ENCODE measurements around the gene USH1C. TPM values are rescaled to one million over a fixed set of nuclear protein-coding genes. Genes with fewer than 3 reads are reported as not detected.
A peak's percentile ranks its signal among the peaks of the same experiment; 100 is the strongest.

The USH1C gene
- not detected for total RNA-seq
- long read RNA-seq, result 0 reads

DNA sequence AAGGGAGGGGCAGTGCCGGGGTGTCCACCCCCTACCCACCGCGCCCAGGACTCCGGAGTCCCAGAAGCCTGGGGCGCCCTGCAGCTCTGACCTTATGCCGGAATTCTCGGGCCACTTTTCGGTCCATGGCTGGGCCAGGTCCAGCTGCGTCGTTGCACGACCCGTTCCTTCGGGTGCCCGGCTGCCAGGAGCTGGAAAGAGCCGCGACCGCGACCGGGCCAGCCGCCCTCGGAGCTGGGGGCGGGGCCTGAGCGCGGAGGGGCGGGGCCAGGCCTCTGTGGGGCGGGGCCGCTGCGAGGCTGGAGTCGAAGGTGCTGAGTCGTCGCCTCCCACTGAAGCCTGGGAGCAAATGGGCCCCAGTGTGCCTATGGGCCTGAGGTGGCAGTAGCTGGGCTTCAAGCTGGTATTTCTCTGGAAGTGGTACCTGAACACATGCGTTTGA lies at the start of gene USH1C:
TSS of gene USH1C (minus strand) at position 236 of the 442 bp plus-strand sequence. CDS start at position 127, 109 bp downstream.
- intact Hi-C loops (cut with DNase I), result no loop called here
- Histone ChIP-seq H3K27ac (no peak within 1 kb of the TSS), H3K9me3 (no peaks in the 10 kb centered on the region), H3K4me3 (no peak within 1 kb of the TSS), H3K4me1 (no peaks in the 10 kb centered on the region), H3K27me3 (peaks cover 40% of the 10 kb centered on the region), H3K36me3 (no peaks in the 10 kb centered on the region)
- TF ChIP-seq, protein P1, sequence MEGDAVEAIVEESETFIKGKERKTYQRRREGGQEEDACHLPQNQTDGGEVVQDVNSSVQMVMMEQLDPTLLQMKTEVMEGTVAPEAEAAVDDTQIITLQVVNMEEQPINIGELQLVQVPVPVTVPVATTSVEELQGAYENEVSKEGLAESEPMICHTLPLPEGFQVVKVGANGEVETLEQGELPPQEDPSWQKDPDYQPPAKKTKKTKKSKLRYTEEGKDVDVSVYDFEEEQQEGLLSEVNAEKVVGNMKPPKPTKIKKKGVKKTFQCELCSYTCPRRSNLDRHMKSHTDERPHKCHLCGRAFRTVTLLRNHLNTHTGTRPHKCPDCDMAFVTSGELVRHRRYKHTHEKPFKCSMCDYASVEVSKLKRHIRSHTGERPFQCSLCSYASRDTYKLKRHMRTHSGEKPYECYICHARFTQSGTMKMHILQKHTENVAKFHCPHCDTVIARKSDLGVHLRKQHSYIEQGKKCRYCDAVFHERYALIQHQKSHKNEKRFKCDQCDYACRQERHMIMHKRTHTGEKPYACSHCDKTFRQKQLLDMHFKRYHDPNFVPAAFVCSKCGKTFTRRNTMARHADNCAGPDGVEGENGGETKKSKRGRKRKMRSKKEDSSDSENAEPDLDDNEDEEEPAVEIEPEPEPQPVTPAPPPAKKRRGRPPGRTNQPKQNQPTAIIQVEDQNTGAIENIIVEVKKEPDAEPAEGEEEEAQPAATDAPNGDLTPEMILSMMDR (IDR thresholded peaks at IDR 0.05), result no peak
- ATAC-seq, result peak; percentile 77
- DNase-seq, result no peak

DNA sequence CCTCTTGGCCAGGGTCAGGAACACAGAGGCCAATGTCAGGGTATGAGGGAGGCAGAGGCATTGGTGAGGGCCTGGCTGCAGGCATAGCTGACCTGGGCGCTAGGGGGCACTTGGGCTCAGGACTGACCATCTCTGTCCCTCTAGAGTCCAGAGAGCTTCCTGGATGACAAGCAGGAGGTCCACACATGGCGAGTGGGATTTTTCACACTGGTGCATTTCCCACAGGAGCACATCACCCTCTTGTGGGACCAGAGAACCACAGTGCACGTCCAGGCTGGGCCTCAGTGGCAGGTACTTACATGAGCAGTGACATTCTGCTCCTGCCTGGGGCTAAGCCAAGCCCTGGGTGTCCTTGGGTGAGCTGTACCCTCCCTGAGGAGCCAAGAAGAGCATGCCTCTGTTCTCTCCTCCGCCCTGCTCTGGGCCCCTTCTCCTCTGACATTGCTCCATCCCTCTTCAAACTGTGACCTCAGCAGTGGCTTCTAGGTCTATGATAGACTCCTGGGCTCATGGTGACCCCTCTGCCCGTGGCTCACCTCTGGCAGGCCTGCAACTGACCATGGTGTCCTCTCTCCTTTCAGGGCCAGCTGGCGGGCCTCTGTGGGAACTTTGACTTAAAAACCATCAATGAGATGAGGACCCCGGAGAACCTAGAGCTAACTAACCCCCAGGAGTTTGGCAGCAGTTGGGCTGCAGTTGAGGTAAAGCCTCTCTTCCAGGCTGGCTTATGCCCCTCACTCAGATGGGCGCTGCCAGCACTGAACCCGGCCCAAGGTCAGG lies 49.4 kb upstream of the USH1C start:
- ATAC-seq (no peak), DNase-seq (peak; percentile 52)
- H3K27me3 ChIP-seq, result no peaks in the 10 kb centered on the region
- H3K4me3 ChIP-seq, result no peak overlapping the region
- H3K36me3 ChIP-seq, result no peaks in the 10 kb centered on the region
- H3K4me1 ChIP-seq, result no peaks in the 10 kb centered on the region
- no peak overlapping the region for H3K27ac ChIP-seq
- intact Hi-C loops (cut with DNase I), result no loop called here
- H3K9me3 ChIP-seq, result no peaks in the 10 kb centered on the region
- TF ChIP-seq, protein P1 (IDR thresholded peaks at IDR 0.05), result no peak

DNA sequence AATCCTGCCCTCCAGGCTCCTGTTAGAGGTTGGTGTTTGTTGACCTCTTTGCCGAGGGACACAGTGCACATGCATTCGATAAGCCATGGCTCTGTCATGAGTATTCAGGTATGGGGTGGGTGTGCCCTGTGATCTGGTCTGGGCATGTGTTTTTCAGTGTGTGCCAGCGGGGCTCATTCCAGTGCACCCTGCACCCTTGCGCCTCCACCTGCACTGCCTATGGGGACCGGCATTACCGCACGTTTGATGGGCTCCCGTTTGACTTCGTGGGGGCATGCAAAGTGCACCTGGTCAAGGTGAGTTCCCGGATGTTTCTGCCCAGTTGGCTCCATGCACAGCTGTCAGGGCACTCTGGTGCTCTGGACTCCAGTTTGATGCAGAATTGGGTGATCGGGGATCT lies 47.1 kb upstream of the USH1C start:
- Histone ChIP-seq H3K4me1 (no peaks in the 10 kb centered on the region), H3K27ac (no peak overlapping the region), H3K27me3 (no peaks in the 10 kb centered on the region), H3K36me3 (no peaks in the 10 kb centered on the region), H3K4me3 (no peak overlapping the region), H3K9me3 (no peaks in the 10 kb centered on the region)
- intact Hi-C loops (cut with DNase I), result no loop called here
- TF ChIP-seq, protein P1 (IDR thresholded peaks at IDR 0.05), result no peak
- DNase-seq, result peak; percentile 57
- no peak for ATAC-seq

DNA sequence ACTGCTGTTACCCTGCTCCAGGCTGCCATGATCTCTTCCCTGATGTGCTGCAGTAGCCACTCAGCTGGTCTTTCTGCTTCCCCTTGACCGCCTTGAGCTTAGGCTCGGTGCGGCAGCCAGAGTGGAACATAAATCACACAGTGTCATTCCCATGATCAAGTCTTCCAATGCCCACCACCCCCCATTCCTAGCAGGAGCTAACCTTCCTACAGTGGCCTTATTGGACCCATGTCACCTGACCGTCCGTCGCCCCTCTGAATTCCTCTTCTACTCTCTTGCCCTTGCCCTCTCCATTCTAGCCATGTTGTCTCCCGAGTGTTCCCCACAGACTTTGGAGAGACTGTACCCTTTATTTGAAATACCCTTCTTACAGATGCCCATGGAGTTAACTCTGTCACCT lies 46.2 kb upstream of the USH1C start:
- no peaks in the 10 kb centered on the region for H3K9me3 ChIP-seq
- DNase-seq, result no peak
- no peak overlapping the region for H3K4me3 ChIP-seq
- no peaks in the 10 kb centered on the region for H3K36me3 ChIP-seq
- no peak for ATAC-seq
- H3K27ac ChIP-seq, result no peak overlapping the region
- TF ChIP-seq, protein P1 (IDR thresholded peaks at IDR 0.05), result no peak
- no peaks in the 10 kb centered on the region for H3K4me1 ChIP-seq
- H3K27me3 ChIP-seq, result no peaks in the 10 kb centered on the region
- intact Hi-C loops (cut with DNase I), result no loop called here

DNA sequence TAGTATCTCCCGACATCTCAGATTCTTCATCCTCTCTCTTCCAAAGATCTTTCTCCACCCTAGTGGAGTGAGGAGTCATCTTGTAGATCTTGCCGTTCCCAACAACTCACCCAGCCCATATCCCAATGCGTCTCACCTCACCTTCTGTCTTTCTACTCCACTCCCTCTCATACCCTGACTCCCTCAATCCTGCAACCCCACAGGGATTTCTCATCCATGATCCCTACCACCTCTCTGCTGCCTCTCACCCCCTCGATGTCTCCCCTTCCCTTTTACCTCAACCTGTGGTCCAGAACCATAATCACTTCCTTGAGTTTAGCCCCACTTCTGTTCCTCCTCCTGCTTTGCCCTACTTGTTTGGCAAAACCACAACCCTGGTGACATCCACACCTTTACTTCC lies 44.5 kb upstream of the USH1C start:
- TF ChIP-seq, protein P1 (IDR thresholded peaks at IDR 0.05), result no peak
- Histone ChIP-seq H3K4me3 (no peak overlapping the region), H3K27ac (no peak overlapping the region), H3K27me3 (no peaks in the 10 kb centered on the region), H3K4me1 (no peaks in the 10 kb centered on the region), H3K36me3 (no peaks in the 10 kb centered on the region), H3K9me3 (no peaks in the 10 kb centered on the region)
- intact Hi-C loops (cut with DNase I), result no loop called here
- no peak for DNase-seq
- no peak for ATAC-seq
